GM12878 (cell line): ENCODE data around the gene GPC6. TPM values are rescaled to one million over a fixed set of nuclear protein-coding genes. Genes with fewer than 3 reads are reported as not detected.

ENCODE experiments used
- ATAC-seq: fragments of 200-7000 bp; cut with Tn5 transposase; 3 replicates; pipeline ENCODE4 v1.9.1; 2020; ENCODE audit warnings: mild to moderate bottlenecking, moderate library complexity
- BruUV-seq: library from RNA; stranded (reverse); fragments of 400-500 nt; replicated peaks from 2 replicates; lab custom pipeline; 2021; lab: Mats Ljungman, UMichigan
- CTCF ChIA-PET: fragments of 300-600 bp; sonication (Branson Sonifier 250); formaldehyde crosslinking; extraction: SDS; loops from one replicate; lab custom pipeline; 2021; ENCODE audit warnings: inconsistent platforms; lab: Yijun Ruan, JAX
- POLR2A ChIA-PET: fragments of 350-600 bp; formaldehyde crosslinking; extraction: SDS; loops from one replicate; lab custom pipeline; 2021; ENCODE audit warnings: inconsistent platforms; lab: Charles Lee
- RAD21 ChIA-PET: fragments of 300-600 bp; sonication (Branson Sonifier 250); formaldehyde crosslinking; loops from one replicate; lab custom pipeline; 2023; ENCODE audit warnings: antibody characterized with exemption; ENCODE audit not compliant: unreplicated experiment; lab: Charles Lee
- SMC1A ChIA-PET: fragments of 300-600 bp; sonication (Branson Sonifier 250); formaldehyde crosslinking; loops from one replicate; lab custom pipeline; 2023; ENCODE audit not compliant: unreplicated experiment, uncharacterized antibody; lab: Charles Lee
- DNase-seq: peaks from one replicate; pipeline ENCODE4 v3.0.0-alpha.2; 2011; ENCODE audit warnings: low read depth, low spot score
- FAIRE-seq: peaks from 3 replicates; lab custom pipeline; 2011; peaks lifted over from hg19 to GRCh38; lab: Jason Lieb, UNC
- H2AFZ ChIP-seq: 2 replicates; pipeline ENCODE4 v1.6.0; 2011; ENCODE audit warnings: low read depth, low read length, control low read depth; ENCODE audit not compliant: control insufficient read depth
- H3K27ac ChIP-seq: 2 replicates; pipeline ENCODE4 v1.5.1; 2011; ENCODE audit warnings: control low read depth; ENCODE audit not compliant: control insufficient read depth, insufficient read depth
- H3K27me3 ChIP-seq, 2 experiments: replicated peaks in 1 of 2; 2 replicates each; pipeline versions ENCODE4 v1.6.0 to v1.6.1; 2011; ENCODE audit warnings: low read length in 1 of 2; ENCODE audit not compliant: control insufficient read depth in 2 of 2, insufficient read depth in 2 of 2
- H3K36me3 ChIP-seq, 2 experiments: 2 replicates each; pipeline ENCODE4 v1.5.1; 2011; ENCODE audit warnings: low read length in 1 of 2; ENCODE audit not compliant: control insufficient read depth in 2 of 2, insufficient read depth in 2 of 2
- H3K4me1 ChIP-seq: 2 replicates; pipeline ENCODE4 v1.6.1; 2011; ENCODE audit warnings: mild to moderate bottlenecking, low read length, moderate library complexity, mixed read lengths; ENCODE audit not compliant: control insufficient read depth, insufficient read depth
- H3K4me2 ChIP-seq: 2 replicates; pipeline ENCODE4 v1.6.0; 2011; ENCODE audit warnings: control low read depth; ENCODE audit not compliant: control insufficient read depth, insufficient read depth
- H3K4me3 ChIP-seq: fragments of 200-600 bp; sonication (generic); 2 replicates; pipeline ENCODE4 v1.5.1; 2016
- H3K79me2 ChIP-seq: 2 replicates; pipeline ENCODE4 v1.6.0; 2011; ENCODE audit warnings: low read length; ENCODE audit not compliant: control insufficient read depth, insufficient read depth
- H3K9ac ChIP-seq: 2 replicates; pipeline ENCODE4 v1.8.0; 2011; ENCODE audit warnings: low read length, control low read depth, mixed read lengths; ENCODE audit not compliant: control insufficient read depth, insufficient read depth
- H3K9me3 ChIP-seq: replicated peaks from 3 replicates; pipeline ENCODE4 v1.5.1; 2011; ENCODE audit warnings: mild to moderate bottlenecking, low read length; ENCODE audit not compliant: control insufficient read depth, insufficient read depth
- H4K20me1 ChIP-seq: 2 replicates; pipeline ENCODE4 v1.6.0; 2011; ENCODE audit not compliant: control insufficient read depth, insufficient read depth
- BHLHE40 ChIP-seq, 2 experiments: fragments of 450-650 bp in 1 of 2; IDR thresholded peaks; 2 replicates each; pipeline ENCODE4 v1.6.1; 2011 to 2017; ENCODE audit warnings: low read depth in 2 of 2, borderline replicate concordance in 1 of 2, improper control_type of control experiment in 1 of 2, low read length in 1 of 2, mild to moderate bottlenecking in 1 of 2
- CBX3 ChIP-seq: fragments of 200-600 bp; sonication (generic); IDR thresholded peaks from 2 replicates; pipeline ENCODE4 v1.6.1; 2016; ENCODE audit warnings: low read depth, borderline replicate concordance
- EED ChIP-seq: sonication (generic); IDR thresholded peaks from 2 replicates; pipeline ENCODE4 v1.6.1; 2016; ENCODE audit warnings: antibody characterized with exemption, low read depth
- MEF2B ChIP-seq: fragments of 450-650 bp; IDR thresholded peaks from 2 replicates; pipeline ENCODE4 v1.6.1; 2018; ENCODE audit warnings: mild to moderate bottlenecking, moderate library complexity; ENCODE audit not compliant: partially characterized antibody, poor library complexity, severe bottlenecking
- MTA2 ChIP-seq: fragments of 450-650 bp; IDR thresholded peaks from 2 replicates; pipeline ENCODE4 v1.6.1; 2016; ENCODE audit warnings: low read depth, mild to moderate bottlenecking, moderate library complexity
- MYC ChIP-seq: IDR thresholded peaks from 2 replicates; pipeline ENCODE4 v1.6.1; 2011; ENCODE audit warnings: mild to moderate bottlenecking, low read length, moderate library complexity, inconsistent platforms; ENCODE audit not compliant: insufficient read depth, insufficient replicate concordance, insufficient read length, severe bottlenecking
- NR2C2 ChIP-seq: IDR thresholded peaks from 2 replicates; pipeline ENCODE4 v1.6.1; 2011; ENCODE audit warnings: borderline replicate concordance, low read depth; ENCODE audit not compliant: control insufficient read depth, insufficient read length
- PAX5 ChIP-seq: IDR thresholded peaks from 2 replicates; pipeline ENCODE4 v1.6.1; 2011; ENCODE audit warnings: low read depth, low read length, borderline replicate concordance
- PML ChIP-seq: IDR thresholded peaks from 2 replicates; pipeline ENCODE4 v1.6.1; 2012; ENCODE audit warnings: low read length, inconsistent platforms
- RELA ChIP-seq: fragments of 450-650 bp; IDR thresholded peaks from 2 replicates; pipeline ENCODE4 v1.8.0; 2014; ENCODE audit warnings: borderline replicate concordance; ENCODE audit not compliant: partially characterized antibody
- SMARCA5 ChIP-seq: fragments of 450-650 bp; IDR thresholded peaks from 2 replicates; pipeline ENCODE4 v1.6.1; 2017; ENCODE audit warnings: mild to moderate bottlenecking
- SREBF2 ChIP-seq: IDR thresholded peaks from 2 replicates; pipeline ENCODE4 v1.6.1; 2012; ENCODE audit warnings: mild to moderate bottlenecking, low read length
- TARDBP ChIP-seq: IDR thresholded peaks from 2 replicates; pipeline ENCODE4 v1.6.1; 2016; ENCODE audit warnings: borderline replicate concordance
- WRNIP1 ChIP-seq: IDR thresholded peaks from 2 replicates; pipeline ENCODE4 v1.6.1; 2011; ENCODE audit warnings: low read depth, low read length, improper control_type of control experiment, borderline replicate concordance
- in situ Hi-C: fragments of 300-500 bp; cut with MboI; formaldehyde crosslinking; loops from 9 replicates; pipeline ENCODE4 v1.14.3; 2018; ENCODE audit warnings: mixed read lengths
- intact Hi-C: fragments of 100-400 bp; cut with micrococcal nuclease; formaldehyde crosslinking; loops from one replicate; pipeline ENCODE4 v1.14.2; 2022; ENCODE audit not compliant: unreplicated experiment
- polyA plus RNA-seq, 11 experiments: library from polyadenylated mRNA; depleted of rRNA in 4 of 11; unstranded in 6 of 11; stranded (reverse) in 5 of 11; fragments of >200 nt; fragmentation: Nextera tagmentation in 4 of 11; fragmentation: Illumina TruSeq in 1 of 11; extraction: Ambion mirVana in 4 of 11; extraction: Trizol in 1 of 11; gene quantifications; 1 replicate in 1 of 11; 2 replicates in 10 of 11; pipeline versions ENCODE4 v1.2.1 to v1.2.3, GENCODE V29; 2011 to 2016; ENCODE audit warnings: inconsistent platforms in 2 of 11, missing spikeins in 2 of 11, low read depth in 1 of 11
- total RNA-seq, 4 experiments: library from RNA; depleted of rRNA in 3 of 4; stranded (reverse); fragments of >200 nt in 3 of 4; fragmentation: Illumina TruSeq in 1 of 4; extraction: Trizol in 1 of 4; gene quantifications; 2 replicates each; pipeline versions ENCODE4 v1.2.1 to v1.2.3, GENCODE V29; 2013 to 2021
- TF ChIP-seq, protein P1 (sequence below): fragments of 450-650 bp; IDR thresholded peaks from 2 replicates; pipeline ENCODE4 v1.6.1; 2016; ENCODE audit warnings: mild to moderate bottlenecking
- TF ChIP-seq, protein P2 (sequence below): IDR thresholded peaks from 2 replicates; pipeline ENCODE4 v1.6.1; 2012; ENCODE audit warnings: low read length, inconsistent platforms
- TF ChIP-seq, protein P3 (sequence below): IDR thresholded peaks from 2 replicates; pipeline ENCODE4 v1.6.1; 2012; ENCODE audit warnings: low read depth, low read length, improper control_type of control experiment

GPC6 gene
- total and polyA plus RNA-seq, 10 of the 15 experiments (the other 5 are each of a cell fraction or from before 2014, with no cell fraction given): 0.03 to 0.04 (median 0.03) TPM; not detected in 7

DNA sequence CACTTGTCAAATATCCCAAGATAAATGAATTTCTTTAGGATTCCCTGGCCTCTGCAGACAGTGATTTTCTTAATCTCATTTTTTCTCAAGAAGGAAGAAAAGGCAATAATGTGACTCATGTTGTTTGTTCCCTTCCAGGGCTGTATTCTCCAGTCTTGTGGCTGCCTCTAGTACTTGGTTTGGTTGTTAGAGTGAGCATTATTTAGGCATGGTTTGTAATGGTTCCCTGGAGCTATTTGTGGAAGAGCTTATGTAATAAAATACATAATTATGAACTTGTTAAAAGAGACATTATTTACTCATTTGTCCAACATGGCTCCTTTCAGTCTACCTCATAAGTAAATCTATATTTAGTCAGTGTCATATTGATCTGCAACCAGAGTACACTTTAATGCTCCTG, 982.5 kb downstream of the GPC6 start:
- in situ Hi-C loops: no loop called here
- RAD21 ChIA-PET: no interaction called here
- TF ChIP-seq NR2C2 (no peak), TARDBP (no peak), RELA (no peak), EED (no peak), MYC (no peak), PML (no peak), SREBF2 (no peak), CBX3 (no peak), BHLHE40 (IDR thresholded peaks at IDR 0.05; ENCODE audit: borderline replicate concordance in 1 of 2, low read depth in 2 of 2, low read length in 1 of 2) (no peak), SMARCA5 (no peak), MTA2 (no peak), MEF2B (no peak), PAX5 (no peak), WRNIP1 (no peak)
- TF ChIP-seq, protein P1, sequence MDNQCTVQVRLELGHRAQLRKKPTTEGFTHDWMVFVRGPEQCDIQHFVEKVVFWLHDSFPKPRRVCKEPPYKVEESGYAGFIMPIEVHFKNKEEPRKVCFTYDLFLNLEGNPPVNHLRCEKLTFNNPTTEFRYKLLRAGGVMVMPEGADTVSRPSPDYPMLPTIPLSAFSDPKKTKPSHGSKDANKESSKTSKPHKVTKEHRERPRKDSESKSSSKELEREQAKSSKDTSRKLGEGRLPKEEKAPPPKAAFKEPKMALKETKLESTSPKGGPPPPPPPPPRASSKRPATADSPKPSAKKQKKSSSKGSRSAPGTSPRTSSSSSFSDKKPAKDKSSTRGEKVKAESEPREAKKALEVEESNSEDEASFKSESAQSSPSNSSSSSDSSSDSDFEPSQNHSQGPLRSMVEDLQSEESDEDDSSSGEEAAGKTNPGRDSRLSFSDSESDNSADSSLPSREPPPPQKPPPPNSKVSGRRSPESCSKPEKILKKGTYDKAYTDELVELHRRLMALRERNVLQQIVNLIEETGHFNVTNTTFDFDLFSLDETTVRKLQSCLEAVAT: no peak
- TF ChIP-seq, protein P2, sequence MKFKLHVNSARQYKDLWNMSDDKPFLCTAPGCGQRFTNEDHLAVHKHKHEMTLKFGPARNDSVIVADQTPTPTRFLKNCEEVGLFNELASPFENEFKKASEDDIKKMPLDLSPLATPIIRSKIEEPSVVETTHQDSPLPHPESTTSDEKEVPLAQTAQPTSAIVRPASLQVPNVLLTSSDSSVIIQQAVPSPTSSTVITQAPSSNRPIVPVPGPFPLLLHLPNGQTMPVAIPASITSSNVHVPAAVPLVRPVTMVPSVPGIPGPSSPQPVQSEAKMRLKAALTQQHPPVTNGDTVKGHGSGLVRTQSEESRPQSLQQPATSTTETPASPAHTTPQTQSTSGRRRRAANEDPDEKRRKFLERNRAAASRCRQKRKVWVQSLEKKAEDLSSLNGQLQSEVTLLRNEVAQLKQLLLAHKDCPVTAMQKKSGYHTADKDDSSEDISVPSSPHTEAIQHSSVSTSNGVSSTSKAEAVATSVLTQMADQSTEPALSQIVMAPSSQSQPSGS: no peak
- TF ChIP-seq, protein P3, sequence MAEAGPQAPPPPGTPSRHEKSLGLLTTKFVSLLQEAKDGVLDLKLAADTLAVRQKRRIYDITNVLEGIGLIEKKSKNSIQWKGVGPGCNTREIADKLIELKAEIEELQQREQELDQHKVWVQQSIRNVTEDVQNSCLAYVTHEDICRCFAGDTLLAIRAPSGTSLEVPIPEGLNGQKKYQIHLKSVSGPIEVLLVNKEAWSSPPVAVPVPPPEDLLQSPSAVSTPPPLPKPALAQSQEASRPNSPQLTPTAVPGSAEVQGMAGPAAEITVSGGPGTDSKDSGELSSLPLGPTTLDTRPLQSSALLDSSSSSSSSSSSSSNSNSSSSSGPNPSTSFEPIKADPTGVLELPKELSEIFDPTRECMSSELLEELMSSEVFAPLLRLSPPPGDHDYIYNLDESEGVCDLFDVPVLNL: no peak
- no peaks in the 10 kb centered on the region for H3K4me1 ChIP-seq
- no peak overlapping the region for H3K27ac ChIP-seq
- no peak overlapping the region for H3K9ac ChIP-seq
- SMC1A ChIA-PET: no interaction called here
- H3K4me3 ChIP-seq: no peak overlapping the region
- DNase-seq (no peak), ATAC-seq (no peak), FAIRE-seq (no peak)
- H2AFZ ChIP-seq: no peak overlapping the region
- H3K79me2 ChIP-seq: no peaks in the 10 kb centered on the region
- CTCF ChIA-PET: interaction anchor here (1.2 kb wide), 1 partner anchor 12 kb away, joined by 3 read pairs; no protein-coding TSS in a partner anchor
- H3K36me3 ChIP-seq: no peaks in the 10 kb centered on the region
- no peaks in the 10 kb centered on the region for H4K20me1 ChIP-seq
- H3K27me3 ChIP-seq: no peaks in the 10 kb centered on the region
- intact Hi-C loops: loop anchor here (10.0 kb wide), 1 partner anchor 384 kb away; no protein-coding TSS in a partner anchor
- no TSS peak for BruUV-seq
- no peak overlapping the region for H3K4me2 ChIP-seq
- no peaks in the 10 kb centered on the region for H3K9me3 ChIP-seq
- POLR2A ChIA-PET: interaction anchor here (0.6 to 1.0 kb wide), 2 partner anchors 25 to 57 kb away, joined by 3 to 4 read pairs; no protein-coding TSS in a partner anchor
